ENCODE results near the gene ARCN1. TPM values are rescaled to one million over a fixed set of nuclear protein-coding genes. Genes with fewer than 3 reads are reported as not detected.

ARCN1 gene
- total and polyA plus RNA-seq, 9 of the 15 experiments (the other 6 are each of a cell fraction or from before 2014, with no cell fraction given), result 30.0 to 224 (median 76.4) TPM

DNA sequence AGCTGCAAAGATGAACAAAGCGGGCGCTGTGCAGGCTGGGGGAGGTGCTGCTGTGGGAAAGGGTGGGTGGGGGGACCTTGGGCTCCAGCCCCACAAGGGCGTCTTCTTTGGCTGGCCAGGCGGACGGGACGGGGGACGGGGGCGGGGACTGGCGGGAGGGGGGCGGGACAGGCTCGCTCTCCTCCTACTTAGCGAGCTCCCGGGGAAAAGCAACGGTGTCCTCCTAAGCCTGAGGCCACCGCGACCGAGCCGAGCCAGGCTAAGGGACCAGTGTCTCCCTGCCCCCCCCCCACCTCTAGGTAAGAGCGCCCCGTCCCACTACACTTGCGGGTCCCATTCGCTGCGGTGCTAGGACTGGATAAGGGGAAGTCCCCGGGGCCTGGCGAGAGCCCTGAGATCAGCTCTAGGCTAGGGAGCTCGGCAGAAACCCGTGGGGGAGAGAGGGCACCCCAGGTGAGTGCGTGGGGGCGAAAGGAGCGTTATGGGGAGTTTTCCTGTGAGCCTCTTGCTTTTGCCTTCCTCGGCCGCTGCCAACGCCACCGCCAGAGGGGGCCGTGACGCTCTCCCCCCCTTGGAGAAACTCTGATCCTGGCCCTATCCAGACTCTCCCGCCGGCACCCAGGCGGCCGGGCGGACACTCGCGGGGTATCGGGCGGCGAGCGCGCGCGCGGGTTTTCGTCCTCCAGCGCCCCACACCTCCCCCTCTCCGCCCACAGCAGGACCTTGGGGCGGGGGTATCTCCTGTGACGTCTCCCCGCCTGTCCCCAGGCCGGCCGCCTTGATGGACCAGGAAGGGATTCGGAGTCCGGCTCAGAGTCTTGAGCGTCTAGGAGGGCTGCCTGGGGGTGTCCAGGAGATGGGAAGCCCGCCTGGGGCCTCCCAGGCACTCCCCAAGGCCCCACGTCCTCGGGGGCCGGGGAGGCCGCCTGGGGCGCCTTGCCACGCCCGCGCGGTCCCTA lies 35.5 kb downstream of the ARCN1 start, which contains the start of gene PHLDB1 (continued):
- TF ChIP-seq ILF3 (IDR thresholded peaks at IDR 0.05; ENCODE audit: borderline replicate concordance), result no peak
- TF ChIP-seq E2F1 (CRISPR knock-in tag; IDR thresholded peaks at IDR 0.05), result no peak
- no peak; a peak in 1 of 4 replicates for TF ChIP-seq SRF (CRISPR knock-in tag; IDR thresholded peaks at IDR 0.05)
- TF ChIP-seq TFAP4 (CRISPR knock-in tag; IDR thresholded peaks at IDR 0.05; ENCODE audit: borderline replicate concordance), result peak; percentile 12; the same call in 1 of the 2 replicates
- peak; percentile 52; the same call in 1 of the 2 replicates for TF ChIP-seq BRD4 (IDR thresholded peaks at IDR 0.05)
- no peak for TF ChIP-seq ARID3B (CRISPR knock-in tag; IDR thresholded peaks at IDR 0.05; ENCODE audit: borderline replicate concordance)
- TF ChIP-seq FOXK2 (conservative IDR thresholded peaks at IDR 0.05 in 1 of 2, IDR thresholded peaks at IDR 0.05 in 1 of 2; ENCODE audit: low read depth in 2 of 2), result no peak
- TF ChIP-seq ZSCAN29 (IDR thresholded peaks at IDR 0.05), result no peak
- no peak for TF ChIP-seq SMAD1 (IDR thresholded peaks at IDR 0.05; ENCODE audit: low read depth, low read length, partially characterized antibody)
- TF ChIP-seq MAX (CRISPR knock-in tag; IDR thresholded peaks at IDR 0.05), result no peak
- no peak for TF ChIP-seq ZNF3 (CRISPR knock-in tag; IDR thresholded peaks at IDR 0.05)
- no peak for TF ChIP-seq ZNF644 (tag; IDR thresholded peaks at IDR 0.05; ENCODE audit: low read depth)
- no peak for TF ChIP-seq ZNF551 (CRISPR knock-in tag; IDR thresholded peaks at IDR 0.05)
- TF ChIP-seq, protein P1, sequence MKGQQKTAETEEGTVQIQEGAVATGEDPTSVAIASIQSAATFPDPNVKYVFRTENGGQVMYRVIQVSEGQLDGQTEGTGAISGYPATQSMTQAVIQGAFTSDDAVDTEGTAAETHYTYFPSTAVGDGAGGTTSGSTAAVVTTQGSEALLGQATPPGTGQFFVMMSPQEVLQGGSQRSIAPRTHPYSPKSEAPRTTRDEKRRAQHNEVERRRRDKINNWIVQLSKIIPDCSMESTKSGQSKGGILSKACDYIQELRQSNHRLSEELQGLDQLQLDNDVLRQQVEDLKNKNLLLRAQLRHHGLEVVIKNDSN (CRISPR knock-in tag; IDR thresholded peaks at IDR 0.05), result no peak
- no peak for TF ChIP-seq THRAP3 (IDR thresholded peaks at IDR 0.05; ENCODE audit: borderline replicate concordance)
- TF ChIP-seq NCOA1 (IDR thresholded peaks at IDR 0.05; ENCODE audit: low read depth), result no peak
- no peak for TF ChIP-seq RBM39 (optimal IDR thresholded peaks at IDR 0.05; ENCODE audit: low read depth, low read length)
- TF ChIP-seq KHSRP (IDR thresholded peaks at IDR 0.05), result no peak
- peak; percentile 11; the same call in 1 of the 2 replicates for TF ChIP-seq CREM (IDR thresholded peaks at IDR 0.05; ENCODE audit: low read depth)
- TF ChIP-seq FOSL1 (tag; conservative IDR thresholded peaks at IDR 0.05), result no peak
- no peak for TF ChIP-seq PHF20 (IDR thresholded peaks at IDR 0.05; ENCODE audit: partially characterized antibody)
- TF ChIP-seq BRCA1 (IDR thresholded peaks at IDR 0.05), result no peak
- TF ChIP-seq BRCA1 (CRISPR knock-in tag; IDR thresholded peaks at IDR 0.05), result no peak
- no peak; the same call in 1 of the 2 replicates for TF ChIP-seq ZNF12 (CRISPR knock-in tag; IDR thresholded peaks at IDR 0.05)

Data from K562 (cell line).